GM21390 (cell line): ENCODE measurements around the gene RIC8A.

Experiments
- ATAC-seq: cut with Tn5 transposase; IDR thresholded peaks from one replicate; pipeline ENCODE4 v1.9.1; 2021; ENCODE audit not compliant: unreplicated experiment

Gene RIC8A

DNA sequence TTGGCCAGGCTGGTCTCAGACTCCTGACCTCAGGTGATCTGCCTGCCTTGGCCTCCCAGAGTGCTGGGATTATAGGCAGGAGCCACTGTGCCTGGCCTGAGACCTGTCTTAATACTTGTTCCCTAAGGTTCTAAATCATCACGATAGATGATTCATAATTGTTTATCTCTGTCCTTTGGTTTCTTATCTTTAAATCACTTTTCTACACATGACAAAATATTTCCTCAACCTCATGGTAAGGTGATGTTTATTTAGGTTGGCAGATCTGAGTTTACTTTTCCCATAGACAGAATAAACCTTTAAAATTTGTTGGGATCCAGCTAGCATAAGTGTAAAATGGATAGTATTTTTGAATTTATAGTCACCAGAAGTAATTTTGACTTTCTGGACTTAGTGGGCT is 32.8 kb downstream of the RIC8A start:
- no peak for ATAC-seq

GRCh38 chr11:241634-242033 is 34.1 kb downstream of the RIC8A start:
- no peak for ATAC-seq

DNA sequence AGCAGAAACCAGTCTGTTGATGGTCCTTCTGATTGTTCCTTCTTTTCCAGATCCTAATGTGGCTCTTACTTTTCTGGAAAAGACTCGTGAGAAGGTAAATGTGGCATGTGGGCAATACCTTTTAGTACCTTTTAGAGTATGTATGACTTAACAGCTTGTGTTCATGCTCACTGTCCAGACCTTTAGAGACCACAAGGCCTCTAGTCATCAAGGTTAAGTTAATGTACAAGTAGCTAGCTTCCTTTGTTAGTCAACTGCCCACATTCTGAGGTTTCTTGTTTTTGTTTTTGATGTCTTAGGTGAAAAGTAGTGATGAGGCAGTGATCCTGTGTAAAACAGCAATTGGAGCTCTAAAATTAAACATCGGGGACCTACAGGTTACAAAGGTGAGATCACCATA is 36.9 kb downstream of the RIC8A start:
- no peak for ATAC-seq

DNA sequence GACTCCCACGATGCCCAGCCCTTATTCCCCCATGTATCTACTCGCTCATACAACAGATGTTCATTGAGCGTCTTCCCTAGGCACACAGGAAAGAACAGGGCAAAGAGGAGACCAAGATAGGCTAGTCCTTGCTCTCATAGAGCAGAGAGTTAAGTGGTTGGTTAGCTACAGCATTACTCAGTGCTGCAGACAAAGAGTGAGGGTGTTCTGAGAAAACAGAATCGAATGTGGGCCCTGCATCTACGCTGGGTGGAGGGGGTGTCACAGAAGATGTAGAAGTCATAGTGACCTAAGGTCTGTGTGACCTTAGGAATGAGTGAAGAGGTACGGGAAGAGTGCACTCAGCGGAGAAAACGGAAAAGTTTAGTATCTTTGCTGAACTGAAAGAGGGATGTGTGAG is 41.6 kb downstream of the RIC8A start:
- ATAC-seq = no peak

- ATAC-seq = no peak
These were observed 42.8 kb downstream of the RIC8A start for GRCh38 chr11:250274-250673.

DNA sequence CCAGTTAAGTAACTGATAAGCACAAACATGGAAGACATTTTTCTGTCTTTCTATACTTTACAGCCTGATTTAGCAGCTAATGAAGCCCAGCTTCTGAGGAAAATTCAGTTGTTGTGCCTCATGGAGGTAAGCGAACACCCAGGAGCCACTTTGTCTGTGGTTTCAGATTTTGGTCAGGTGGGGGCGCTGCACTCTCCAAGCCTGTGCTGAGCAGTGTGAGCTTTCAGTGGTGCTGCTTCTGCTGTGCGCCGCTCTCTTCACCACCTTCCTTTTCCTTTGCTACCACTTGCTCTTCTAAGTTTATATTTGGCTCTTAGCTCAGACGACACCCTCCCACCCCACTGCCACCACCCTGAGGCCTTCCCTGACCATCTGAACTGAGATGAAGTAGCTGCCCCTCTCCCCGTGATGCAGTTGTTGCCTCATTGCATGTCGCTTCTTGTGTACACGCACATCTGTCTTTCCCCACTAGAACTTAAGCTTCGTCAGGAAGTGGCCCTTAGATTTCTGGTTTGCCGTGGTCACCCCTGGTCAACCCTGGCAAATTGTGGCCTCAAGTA is 43.3 kb downstream of the RIC8A start:
- no peak for ATAC-seq

DNA sequence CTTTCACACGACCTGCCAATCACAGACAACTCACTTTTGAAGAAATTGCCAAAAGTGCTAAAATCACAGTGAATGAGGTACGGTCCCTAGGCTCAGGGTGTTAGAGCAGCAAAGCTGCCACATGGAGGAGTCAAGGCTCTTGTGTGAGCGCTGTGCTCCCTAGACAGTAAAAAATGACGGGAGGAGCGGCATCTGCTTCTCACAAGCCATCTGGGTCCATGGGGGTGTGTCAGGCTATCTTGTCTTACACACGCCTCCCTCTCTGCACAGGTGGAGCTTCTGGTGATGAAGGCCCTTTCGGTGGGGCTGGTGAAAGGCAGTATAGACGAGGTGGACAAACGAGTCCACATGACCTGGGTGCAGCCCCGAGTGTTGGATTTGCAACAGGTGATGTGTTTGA is 44.0 kb downstream of the RIC8A start:
- no peak for ATAC-seq

DNA sequence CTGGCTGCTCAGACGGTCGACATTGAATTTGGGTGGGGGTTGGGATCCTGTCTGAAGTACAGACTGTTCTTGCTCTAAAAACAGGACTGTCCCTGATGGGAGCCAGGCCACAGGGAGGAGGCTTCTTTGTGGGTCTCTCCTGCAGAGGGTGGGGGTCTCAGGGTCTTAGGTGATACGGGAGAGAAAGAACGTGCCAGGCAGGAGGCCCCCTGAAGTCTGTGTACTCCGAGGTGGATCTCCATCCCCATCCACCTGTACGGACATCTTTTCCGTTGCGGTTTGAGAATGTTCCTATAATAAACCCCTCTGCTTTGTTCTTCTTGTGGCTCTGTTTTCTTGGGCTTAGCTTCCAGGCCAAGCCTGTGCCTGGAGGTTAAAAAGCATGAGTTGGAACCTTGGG is 45.2 kb downstream of the RIC8A start:
- no peak for ATAC-seq

DNA sequence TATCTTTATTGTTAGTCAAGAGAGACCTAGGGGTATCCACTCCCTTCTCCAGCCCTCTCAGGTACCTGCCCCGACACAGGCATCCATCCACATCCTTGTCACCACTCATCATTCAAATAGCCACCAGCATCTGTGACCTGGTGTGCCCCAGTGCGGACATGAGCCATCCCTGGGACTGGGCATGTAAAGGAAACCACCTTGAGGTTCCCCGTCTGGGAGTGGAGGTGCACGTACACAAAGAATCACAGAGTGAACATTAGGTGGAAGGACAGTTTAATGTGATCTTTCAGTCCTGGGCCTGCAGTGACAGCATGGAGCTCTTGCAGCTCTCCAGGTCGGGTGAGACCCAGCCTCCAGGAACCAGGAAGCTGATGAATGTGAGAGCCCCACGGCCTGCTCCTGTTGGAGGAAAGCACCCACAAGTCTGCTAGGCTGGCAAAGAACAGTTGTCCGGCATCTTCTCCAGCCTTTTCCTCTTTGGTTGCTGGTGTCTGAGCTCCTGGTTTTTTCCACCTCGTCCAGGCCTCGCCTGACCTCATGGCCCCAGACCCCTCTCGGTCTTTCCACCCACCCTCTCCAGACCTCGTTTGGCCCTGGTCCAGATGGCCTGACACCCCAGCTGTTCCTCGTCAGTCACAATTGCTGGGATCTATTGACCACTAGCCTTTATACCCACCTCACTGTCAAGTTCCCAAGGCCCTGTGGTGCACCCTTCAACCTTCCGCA is 45.8 kb downstream of the RIC8A start:
- no peak for ATAC-seq

DNA sequence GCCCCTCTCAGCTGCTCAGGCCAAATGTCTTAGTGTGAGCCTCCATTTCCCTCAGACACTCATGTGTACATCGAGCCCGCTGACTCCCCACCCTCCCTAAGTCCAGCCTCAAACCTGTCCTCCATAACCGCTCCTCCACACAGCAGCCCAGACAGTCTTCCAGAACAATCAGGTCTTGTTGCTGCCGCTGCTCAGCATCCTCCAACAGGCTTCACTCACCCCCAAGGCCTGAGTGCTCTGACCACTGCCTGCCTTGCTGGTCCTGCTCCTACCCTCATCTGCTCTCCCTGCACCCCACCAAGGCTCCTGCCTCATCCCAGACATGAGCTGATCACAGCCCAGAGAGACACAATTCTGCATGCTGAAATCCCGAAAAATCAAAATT is 46.4 kb downstream of the RIC8A start:
- ATAC-seq = no peak

DNA sequence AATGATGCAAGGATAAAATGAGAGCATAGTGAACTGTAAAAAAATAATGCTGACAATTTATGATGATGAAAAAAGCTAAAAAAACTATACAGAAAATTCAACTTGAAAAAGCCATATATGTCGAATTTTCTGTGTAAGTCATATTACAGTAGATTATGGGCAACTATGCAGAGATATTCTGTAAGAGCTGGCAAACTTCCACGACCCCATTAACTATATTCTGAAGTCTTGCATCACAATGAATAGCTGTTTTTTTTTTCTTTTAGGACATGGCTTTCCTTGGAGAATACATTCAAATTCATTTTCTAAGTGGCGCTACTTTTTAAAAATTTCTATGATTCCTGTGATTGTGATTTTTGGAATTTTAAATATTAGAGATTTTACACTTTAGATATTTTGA is 47.7 kb downstream of the RIC8A start:
- no peak for ATAC-seq

GRCh38 chr11:255816-256215 is 48.3 kb downstream of the RIC8A start:
- no peak for ATAC-seq

DNA sequence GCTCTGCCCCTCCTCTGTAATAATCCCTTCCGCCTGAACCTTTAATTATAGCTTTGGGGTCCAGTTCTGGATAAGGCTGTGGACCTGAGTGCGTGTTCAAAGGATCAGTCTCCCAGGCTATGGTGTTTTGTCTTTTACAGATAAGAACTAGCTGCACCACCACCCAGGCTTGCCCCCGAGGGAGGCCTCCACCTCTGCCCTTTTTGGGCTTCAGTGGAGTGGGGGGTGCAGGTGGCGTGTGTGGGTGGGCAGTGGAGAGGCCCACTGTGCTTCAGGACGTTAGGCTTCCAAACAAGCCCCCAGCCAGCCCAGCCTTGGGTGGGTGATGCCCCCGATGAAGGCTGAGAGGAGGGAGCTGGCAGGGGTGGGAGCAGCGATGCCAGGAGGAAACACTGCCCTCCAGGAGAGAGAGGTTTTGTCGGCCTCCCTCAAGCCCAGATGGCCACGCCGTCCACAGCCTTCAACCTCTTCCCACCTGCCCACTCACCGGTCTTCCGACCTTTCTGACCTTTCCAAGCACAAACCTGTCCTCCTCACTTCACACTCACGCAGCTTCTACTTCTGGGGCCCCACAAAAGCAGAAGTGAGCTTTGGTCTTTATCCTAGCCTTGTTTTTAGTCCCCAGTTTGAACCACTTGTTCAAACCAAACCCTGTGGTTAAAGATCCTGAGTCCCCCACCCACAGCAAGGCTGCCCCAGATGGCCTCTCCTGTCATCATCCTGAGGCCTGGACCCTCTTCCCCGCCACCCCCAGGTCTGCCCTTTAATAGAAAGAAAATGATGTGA is 49.6 kb downstream of the RIC8A start:
- ATAC-seq = no peak

DNA sequence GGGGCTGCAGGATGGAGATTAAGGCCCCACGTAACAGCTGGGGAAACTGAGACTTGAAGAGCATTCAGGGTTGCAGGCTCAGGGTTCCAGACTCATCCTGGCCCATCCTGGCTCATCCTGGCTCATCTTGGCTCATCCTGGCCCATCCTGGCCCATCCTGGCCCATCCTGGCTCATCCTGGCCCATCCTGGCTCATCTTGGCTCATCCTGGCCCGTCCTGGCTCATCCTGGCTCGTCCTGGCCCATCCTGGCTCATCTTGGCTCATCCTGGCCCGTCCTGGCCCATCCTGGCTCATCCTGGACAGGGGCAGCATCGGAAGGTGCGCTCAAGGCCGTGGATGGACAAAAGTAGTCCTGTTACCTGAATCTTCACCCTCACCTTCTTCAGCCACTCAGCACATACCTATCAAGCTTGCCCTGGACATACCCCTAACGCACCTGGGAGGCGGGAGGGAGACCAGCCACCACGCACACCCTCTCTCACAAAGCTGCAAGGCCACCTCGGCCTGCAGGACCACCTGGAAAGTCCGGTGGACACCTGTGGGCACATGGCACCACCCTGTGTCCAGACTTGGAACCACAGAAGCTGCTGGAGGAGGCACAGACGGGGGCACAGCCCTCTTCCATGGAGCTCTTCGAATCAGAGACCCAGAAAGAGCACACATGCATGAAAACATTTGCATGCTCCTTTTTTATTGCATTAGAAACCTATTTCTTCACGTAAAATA is 50.4 kb downstream of the RIC8A start:
- no peak for ATAC-seq

DNA sequence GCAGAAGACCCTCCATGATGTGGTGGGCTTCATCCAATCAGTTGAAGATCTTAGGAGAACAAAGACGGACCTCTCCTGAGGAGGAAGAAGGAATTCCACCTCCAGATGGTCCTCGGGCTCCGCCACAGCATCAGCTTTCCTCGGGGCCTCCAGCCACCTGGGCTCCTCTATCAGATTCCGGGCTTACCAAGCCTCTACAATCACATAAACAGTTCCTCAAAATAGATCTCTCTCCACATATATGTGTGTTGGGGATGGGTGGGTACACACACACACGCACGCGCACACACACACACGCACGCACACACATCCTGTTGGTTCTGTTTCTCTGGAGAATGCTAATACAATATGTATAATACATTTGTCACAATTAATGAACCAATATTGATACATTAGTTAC is 51.9 kb downstream of the RIC8A start:
- no peak for ATAC-seq

- ATAC-seq = no peak
These were observed 54.1 kb downstream of the RIC8A start for GRCh38 chr11:261624-262023.
